IMR-90 (cell line): ENCODE results near the gene MMP2. TPM values are rescaled to one million over a fixed set of nuclear protein-coding genes. Genes with fewer than 3 reads are reported as not detected.

ENCODE experiments used
- ATAC-seq: fragments of 200-7000 bp; cut with Tn5 transposase; 2 replicates; pipeline ENCODE4 v1.9.1; 2020; ENCODE audit warnings: low read depth, mild to moderate bottlenecking, moderate library complexity
- BruUV-seq: library from RNA; stranded (reverse); fragments of 400-500 nt; replicated peaks from 2 replicates; lab custom pipeline; 2021; lab: Mats Ljungman, UMichigan
- CTCF ChIA-PET: fragments of 300-600 bp; formaldehyde crosslinking; extraction: SDS; loops from one replicate; lab custom pipeline; 2021; ENCODE audit warnings: antibody characterized with exemption; lab: Yijun Ruan, JAX
- POLR2A ChIA-PET: fragments of 300-600 bp; sonication (Branson Sonifier 250); formaldehyde crosslinking; loops from one replicate; lab custom pipeline; 2022; ENCODE audit warnings: antibody characterized with exemption; ENCODE audit not compliant: unreplicated experiment; lab: Charles Lee
- DNase-seq: peaks from one replicate; pipeline ENCODE4 v3.0.0; 2013
- H2AFZ ChIP-seq: replicated peaks from 2 replicates; pipeline ENCODE3; 2013; ENCODE audit warnings: low read length, mild to moderate bottlenecking; ENCODE audit not compliant: poor library complexity
- H2AK5ac ChIP-seq: 2 replicates; pipeline ENCODE4 v1.6.1; 2013; ENCODE audit warnings: low read depth, low read length, inconsistent platforms
- H2AK9ac ChIP-seq: replicated peaks from 2 replicates; pipeline ENCODE3; 2013; ENCODE audit warnings: mild to moderate bottlenecking, low read depth, low read length, moderate library complexity; ENCODE audit not compliant: poor library complexity
- H2BK120ac ChIP-seq: 2 replicates; pipeline ENCODE4 v1.6.1; 2013; ENCODE audit warnings: low read depth, low read length, inconsistent platforms
- H2BK15ac ChIP-seq: 3 replicates; pipeline ENCODE4 v1.6.1; 2013; ENCODE audit warnings: low read depth, low read length, inconsistent platforms
- H2BK20ac ChIP-seq: 2 replicates; pipeline ENCODE4 v1.6.1; 2013; ENCODE audit warnings: low read depth, mild to moderate bottlenecking, inconsistent platforms, low read length, moderate library complexity
- H2BK5ac ChIP-seq: 2 replicates; pipeline ENCODE4 v1.6.1; 2013; ENCODE audit warnings: mild to moderate bottlenecking, low read depth, low read length, inconsistent platforms; ENCODE audit not compliant: poor library complexity, severe bottlenecking
- H3K14ac ChIP-seq: replicated peaks from 2 replicates; pipeline ENCODE4 v1.6.1; 2013; ENCODE audit warnings: low read depth, low read length, inconsistent platforms
- H3K18ac ChIP-seq: 2 replicates; pipeline ENCODE4 v1.6.1; 2013; ENCODE audit warnings: low read depth, low read length, control low read depth
- H3K23ac ChIP-seq: 2 replicates; pipeline ENCODE4 v1.6.1; 2013; ENCODE audit warnings: low read depth, low read length, inconsistent platforms
- H3K27ac ChIP-seq: 2 replicates; pipeline ENCODE4 v1.5.1; 2013; ENCODE audit warnings: mild to moderate bottlenecking, control low read depth, low read length; ENCODE audit not compliant: insufficient read depth
- H3K27me3 ChIP-seq: 2 replicates; pipeline ENCODE4 v1.6.1; 2013; ENCODE audit warnings: low read length; ENCODE audit not compliant: control insufficient read depth, insufficient read depth
- H3K36me3 ChIP-seq: 2 replicates; pipeline ENCODE4 v1.6.1; 2013; ENCODE audit warnings: low read length, mixed read lengths; ENCODE audit not compliant: control insufficient read depth, insufficient read depth
- H3K4ac ChIP-seq: 2 replicates; pipeline ENCODE4 v1.6.1; 2013; ENCODE audit warnings: low read depth, low read length, inconsistent platforms
- H3K4me1 ChIP-seq: 2 replicates; pipeline ENCODE4 v1.6.1; 2013; ENCODE audit warnings: low read length, mixed read lengths; ENCODE audit not compliant: control insufficient read depth, insufficient read depth
- H3K4me2 ChIP-seq: 2 replicates; pipeline ENCODE4 v1.6.1; 2013; ENCODE audit warnings: low read depth, mild to moderate bottlenecking, control low read depth, low read length, moderate library complexity
- H3K4me3 ChIP-seq: 2 replicates; pipeline ENCODE4 v1.5.1; 2013; ENCODE audit warnings: low read depth, mild to moderate bottlenecking, control low read depth, low read length, moderate library complexity; ENCODE audit not compliant: insufficient read depth
- H3K56ac ChIP-seq: 2 replicates; pipeline ENCODE4 v1.6.1; 2013; ENCODE audit warnings: low read length, inconsistent platforms; ENCODE audit not compliant: insufficient read depth; ENCODE audit errors: extremely low read depth
- H3K79me1 ChIP-seq, 2 experiments: 2 replicates each; pipeline ENCODE4 v1.6.1; 2013; ENCODE audit warnings: low read length in 2 of 2, inconsistent platforms in 1 of 2, low read depth in 1 of 2
- H3K9ac ChIP-seq: 2 replicates; pipeline ENCODE4 v1.6.1; 2013; ENCODE audit warnings: low read depth, low read length, control low read depth
- H3K9me1 ChIP-seq: 2 replicates; pipeline ENCODE4 v1.6.1; 2013; ENCODE audit warnings: low read length, inconsistent platforms; ENCODE audit not compliant: insufficient read depth
- H3K9me3 ChIP-seq: 2 replicates; pipeline ENCODE4 v1.6.1; 2013; ENCODE audit warnings: low read length; ENCODE audit not compliant: control insufficient read depth, insufficient read depth
- H4K20me1 ChIP-seq: 2 replicates; pipeline ENCODE4 v1.6.1; 2013; ENCODE audit warnings: low read length, inconsistent platforms; ENCODE audit not compliant: insufficient read depth
- H4K5ac ChIP-seq: 2 replicates; pipeline ENCODE4 v1.6.1; 2013; ENCODE audit warnings: mild to moderate bottlenecking, low read depth, low read length, control low read depth
- H4K8ac ChIP-seq, 2 experiments: 2 replicates each; pipeline ENCODE4 v1.6.1; 2013; ENCODE audit warnings: low read depth in 2 of 2, low read length in 2 of 2, control low read depth in 1 of 2, inconsistent platforms in 1 of 2
- H4K91ac ChIP-seq: 2 replicates; pipeline ENCODE4 v1.6.1; 2013; ENCODE audit warnings: low read depth, low read length, inconsistent platforms; ENCODE audit not compliant: insufficient read depth
- BHLHE40 ChIP-seq: fragments of 150-350 bp; IDR thresholded peaks from 2 replicates; pipeline ENCODE4 v1.6.1; 2016; ENCODE audit warnings: mild to moderate bottlenecking, low read depth, low read length
- ELK1 ChIP-seq: fragments of 150-350 bp; IDR thresholded peaks from 2 replicates; pipeline ENCODE4 v1.6.1; 2016; ENCODE audit warnings: low read depth, mild to moderate bottlenecking, low read length, moderate library complexity, borderline replicate concordance
- MAFK ChIP-seq: IDR thresholded peaks from 2 replicates; pipeline ENCODE4 v1.6.1; 2012; ENCODE audit warnings: low read depth, low read length, improper control_type of control experiment
- MAZ ChIP-seq: IDR thresholded peaks from 2 replicates; pipeline ENCODE4 v1.6.1; 2012; ENCODE audit warnings: low read depth, mild to moderate bottlenecking, low read length, improper control_type of control experiment, moderate library complexity, borderline replicate concordance
- MXI1 ChIP-seq: IDR thresholded peaks from 2 replicates; pipeline ENCODE4 v1.6.1; 2012; ENCODE audit warnings: low read depth, mild to moderate bottlenecking, low read length, moderate library complexity, borderline replicate concordance
- POLR2A ChIP-seq: IDR thresholded peaks from 2 replicates; pipeline ENCODE4 v1.6.1; 2012; ENCODE audit warnings: mild to moderate bottlenecking, low read depth, low read length
- RAD21 ChIP-seq: IDR thresholded peaks from 2 replicates; pipeline ENCODE4 v1.6.1; 2012; ENCODE audit warnings: low read length, improper control_type of control experiment
- RCOR1 ChIP-seq: IDR thresholded peaks from 2 replicates; pipeline ENCODE4 v1.6.1; 2012; ENCODE audit warnings: mild to moderate bottlenecking, low read length, improper control_type of control experiment; ENCODE audit not compliant: insufficient replicate concordance
- SMC3 ChIP-seq: fragments of 150-350 bp; IDR thresholded peaks from 2 replicates; pipeline ENCODE4 v1.6.1; 2016; ENCODE audit warnings: low read depth, mild to moderate bottlenecking, antibody characterized with exemption, low read length, moderate library complexity
- WGBS, 2 experiments: methylation state at CpG; one replicate each; pipeline versions ENCODE4 v1.1.5 to v1.1.7; 2013; ENCODE audit warnings: missing lambda C conversion rate in 2 of 2; ENCODE audit not compliant: insufficient read length in 1 of 2; ENCODE audit errors: extremely low coverage in 2 of 2; 5-methylcytosine and 5-hydroxymethylcytosine counted together
- dilution Hi-C: fragments of 300-500 bp; cut with HindIII; formaldehyde crosslinking; loops from one replicate; pipeline ENCODE4 v1.14.3; 2018; ENCODE audit warnings: low sequenced_read_pairs; ENCODE audit not compliant: unreplicated experiment
- in situ Hi-C: fragments of 300-500 bp; cut with MboI; formaldehyde crosslinking; loops from 3 replicates; pipeline ENCODE4 v1.14.3; 2019; ENCODE audit warnings: low sequenced_read_pairs, inconsistent platforms, mixed read lengths
- intact Hi-C: fragments of 100-400 bp; cut with micrococcal nuclease; formaldehyde crosslinking; loops from 2 replicates; pipeline ENCODE4 v1.10.0; 2022
- polyA plus RNA-seq, 3 experiments: library from polyadenylated mRNA; depleted of rRNA; stranded (reverse); fragments of >200 nt; gene quantifications; 2 replicates each; pipeline ENCODE4 v1.2.3, GENCODE V29; 2012; ENCODE audit warnings: low replicate concordance in 1 of 3
- total RNA-seq: library from RNA; depleted of rRNA; stranded (reverse); fragments of >200 nt; gene quantifications from 2 replicates; pipeline ENCODE4 v1.2.3, GENCODE V29; 2012
- TF ChIP-seq, protein P1 (sequence below): fragments of 150-350 bp; IDR thresholded peaks from 2 replicates; pipeline ENCODE4 v1.6.1; 2017; ENCODE audit warnings: mild to moderate bottlenecking, antibody characterized with exemption, low read length, low read depth
- TF ChIP-seq, protein P2 (sequence below): conservative IDR thresholded peaks from 2 replicates; pipeline ENCODE4 v1.5.1; 2012; ENCODE audit warnings: mild to moderate bottlenecking, low read depth, low read length, improper control_type of control experiment

MMP2 gene
- total and polyA plus RNA-seq, 2 of the 4 experiments (the other 2 are of a cell fraction) = 240 to 574 TPM

DNA sequence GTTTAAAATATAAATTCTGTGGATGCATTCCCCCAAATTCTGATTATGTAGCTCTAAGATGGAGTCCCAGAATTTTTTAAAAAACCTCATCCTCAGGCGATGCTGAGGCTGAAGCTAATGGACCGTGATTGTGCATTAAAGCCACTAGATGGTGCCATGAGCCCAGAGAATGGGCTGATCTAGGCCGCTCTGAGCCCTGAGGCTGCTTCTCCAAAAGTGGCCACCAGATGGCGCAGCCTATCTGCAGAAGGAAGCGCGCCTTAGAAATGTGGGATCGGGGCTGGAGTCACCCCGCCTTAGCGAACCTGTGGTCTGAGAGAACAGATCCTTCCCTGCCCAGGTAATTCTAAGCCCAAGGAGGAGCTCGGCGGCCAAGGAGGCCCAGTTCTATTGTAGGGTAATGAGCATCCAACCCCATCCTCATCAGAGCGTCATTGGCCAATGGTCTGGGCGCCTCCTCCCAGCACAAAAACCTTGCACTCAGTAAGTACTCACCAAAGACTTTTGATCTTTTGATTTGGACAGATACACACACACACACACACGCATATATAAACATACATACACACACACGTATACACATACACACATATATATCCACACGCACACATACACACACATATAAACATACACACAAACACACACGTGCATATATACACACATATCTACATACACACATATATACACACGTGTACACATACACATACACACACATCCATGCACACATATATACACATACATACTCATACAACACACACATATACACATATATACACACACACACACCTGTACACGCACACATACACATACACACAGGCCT, 13.7 kb upstream of the MMP2 start:
- Histone ChIP-seq H2BK5ac (no peak overlapping the region), H3K36me3 (no peaks in the 10 kb centered on the region), H3K14ac (no peak overlapping the region), H4K5ac (no peak overlapping the region), H4K91ac (no peak overlapping the region), H3K4me2 (peak overlapping the region; percentile 75), H2BK120ac (no peak overlapping the region), H3K9me3 (no peaks in the 10 kb centered on the region), H3K56ac (no peak overlapping the region), H3K27me3 (peaks cover 10% of the 10 kb centered on the region), H3K4me1 (peaks cover under 1% of the 10 kb centered on the region; the same call in 1 of the 2 replicates), H2BK15ac (no peak overlapping the region), H4K20me1 (no peaks in the 10 kb centered on the region), H2AFZ (peak overlapping the region; percentile 81), H2BK20ac (no peak overlapping the region), H3K18ac (no peak overlapping the region), H2AK9ac (peak overlapping the region; percentile 37), H3K4me3 (no peak overlapping the region), H2AK5ac (no peak overlapping the region), H4K8ac (no peak overlapping the region), H3K4ac (no peak overlapping the region), H3K79me1 (no peaks in the 10 kb centered on the region), H3K9me1 (0 out of 2 replicates have a peak, but pooled peaks cover under 1% of the 10 kb centered on the region), H3K27ac (no peak overlapping the region), H3K23ac (no peak overlapping the region), H3K9ac (no peak overlapping the region)
- ATAC-seq = peak; percentile 97
- peak; percentile 79 for DNase-seq
- dilution Hi-C loops = no loop called here
- in situ Hi-C loops = loop anchor here (5.0 to 25.0 kb wide), 5 partner anchors 77 to 847 kb away; no protein-coding TSS in a partner anchor
- TF ChIP-seq, protein P1, sequence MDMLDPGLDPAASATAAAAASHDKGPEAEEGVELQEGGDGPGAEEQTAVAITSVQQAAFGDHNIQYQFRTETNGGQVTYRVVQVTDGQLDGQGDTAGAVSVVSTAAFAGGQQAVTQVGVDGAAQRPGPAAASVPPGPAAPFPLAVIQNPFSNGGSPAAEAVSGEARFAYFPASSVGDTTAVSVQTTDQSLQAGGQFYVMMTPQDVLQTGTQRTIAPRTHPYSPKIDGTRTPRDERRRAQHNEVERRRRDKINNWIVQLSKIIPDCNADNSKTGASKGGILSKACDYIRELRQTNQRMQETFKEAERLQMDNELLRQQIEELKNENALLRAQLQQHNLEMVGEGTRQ = no peak
- TF ChIP-seq ELK1 = no peak
- TF ChIP-seq BHLHE40 = peak; percentile 8; the same call in 1 of the 2 replicates
- peak; percentile 55; the same call in 1 of the 2 replicates for TF ChIP-seq MAZ
- peak; percentile 100 for TF ChIP-seq SMC3
- no peak for TF ChIP-seq MXI1
- TF ChIP-seq, protein P2, sequence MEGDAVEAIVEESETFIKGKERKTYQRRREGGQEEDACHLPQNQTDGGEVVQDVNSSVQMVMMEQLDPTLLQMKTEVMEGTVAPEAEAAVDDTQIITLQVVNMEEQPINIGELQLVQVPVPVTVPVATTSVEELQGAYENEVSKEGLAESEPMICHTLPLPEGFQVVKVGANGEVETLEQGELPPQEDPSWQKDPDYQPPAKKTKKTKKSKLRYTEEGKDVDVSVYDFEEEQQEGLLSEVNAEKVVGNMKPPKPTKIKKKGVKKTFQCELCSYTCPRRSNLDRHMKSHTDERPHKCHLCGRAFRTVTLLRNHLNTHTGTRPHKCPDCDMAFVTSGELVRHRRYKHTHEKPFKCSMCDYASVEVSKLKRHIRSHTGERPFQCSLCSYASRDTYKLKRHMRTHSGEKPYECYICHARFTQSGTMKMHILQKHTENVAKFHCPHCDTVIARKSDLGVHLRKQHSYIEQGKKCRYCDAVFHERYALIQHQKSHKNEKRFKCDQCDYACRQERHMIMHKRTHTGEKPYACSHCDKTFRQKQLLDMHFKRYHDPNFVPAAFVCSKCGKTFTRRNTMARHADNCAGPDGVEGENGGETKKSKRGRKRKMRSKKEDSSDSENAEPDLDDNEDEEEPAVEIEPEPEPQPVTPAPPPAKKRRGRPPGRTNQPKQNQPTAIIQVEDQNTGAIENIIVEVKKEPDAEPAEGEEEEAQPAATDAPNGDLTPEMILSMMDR = peak; percentile 100
- no peak for TF ChIP-seq RCOR1
- 0 out of 2 replicates have a peak, but pooled peaks have one; percentile 19 for TF ChIP-seq MAFK
- TF ChIP-seq POLR2A = peak; percentile 80
- TF ChIP-seq RAD21 = peak; percentile 100
- WGBS, 2 experiments = 52 to 100% methylated on average over 1 to 10 of the region's 19 CpGs
- intact Hi-C loops = loop anchor here (1.0 to 2.0 kb wide), 6 partner anchors 30 to 1519 kb away; no protein-coding TSS in a partner anchor
- ChIA-PET POLR2A (no interaction called here), CTCF (interaction anchor here (0.6 to 2.9 kb wide), 35 partner anchors 12 to 1914 kb away, joined by 3 to 26 read pairs (median 4); no protein-coding TSS in a partner anchor)
- BruUV-seq = no TSS peak
